OCI-M2 (cell line): ENCODE data around the gene SLC18B1.

Experiments used
- DNase-seq: peaks from one replicate; lab custom pipeline; 2025; ENCODE audit not compliant: unreplicated experiment; lab: John Stamatoyannopoulos, UW

SLC18B1 gene

GRCh38 chr6:132797951-132798868 is at the start of gene SLC18B1:
SLC18B1 (minus strand) TSS chr6:132798637; CDS start chr6:132798456, 181 bp downstream.
- DNase-seq: peak; percentile 32

- DNase-seq: no peak
Measured at GRCh38 chr6:132843316-132844035, 45.0 kb upstream of the SLC18B1 start.

GRCh38 chr6:132841966-132842365 is 43.5 kb upstream of the SLC18B1 start:
- DNase-seq: no peak

- no peak for DNase-seq
Measured at GRCh38 chr6:132832891-132833290, 34.5 kb upstream of the SLC18B1 start.

- no peak for DNase-seq
Measured at GRCh38 chr6:132830334-132830751, 31.9 kb upstream of the SLC18B1 start.

- peak; percentile 42 for DNase-seq
Measured at GRCh38 chr6:132820629-132821381, 22.4 kb upstream of the SLC18B1 start.

- no peak for DNase-seq
Measured at GRCh38 chr6:132819405-132820161, 21.1 kb upstream of the SLC18B1 start.

GRCh38 chr6:132818404-132819359 is 20.2 kb upstream of the SLC18B1 start:
- DNase-seq: no peak

GRCh38 chr6:132817554-132818403 is 19.3 kb upstream of the SLC18B1 start:
- no peak for DNase-seq

- DNase-seq: no peak
Measured at GRCh38 chr6:132816660-132817059, 18.2 kb upstream of the SLC18B1 start.

- no peak for DNase-seq
Measured at GRCh38 chr6:132814716-132815570, 16.5 kb upstream of the SLC18B1 start.

- no peak for DNase-seq
Measured at GRCh38 chr6:132813173-132813856, 14.9 kb upstream of the SLC18B1 start.

- no peak for DNase-seq
Measured at GRCh38 chr6:132812756-132813172, 14.3 kb upstream of the SLC18B1 start.

- no peak for DNase-seq
Measured at GRCh38 chr6:132812255-132812732, 13.9 kb upstream of the SLC18B1 start.

- no peak for DNase-seq
Measured at GRCh38 chr6:132811276-132811675, 12.8 kb upstream of the SLC18B1 start.

GRCh38 chr6:132805548-132805947 is 7.1 kb upstream of the SLC18B1 start:
- no peak for DNase-seq

GRCh38 chr6:132804251-132804650 is 5.8 kb upstream of the SLC18B1 start:
- no peak for DNase-seq
